Measurements from ENCODE around the gene TINCR.

- no peak for TF ChIP-seq POLR2A (IDR thresholded peaks at IDR 0.05)
- TF ChIP-seq CTCF (IDR thresholded peaks at IDR 0.05): peak in 4 of 6 experiments; percentile 29 to 72 (median 34)
Measured at GRCh38 chr19:5561559-5561958, 6.2 kb downstream of the TINCR start.

Data from esophagus squamous epithelium (tissue), 4 donors.